CD4-positive, alpha-beta T cell treated with Interleukin-6 at 100 ng/mL for 8 hours (primary cell): ENCODE measurements around the gene ANKRD33B.
"Not testable (repeated sequence)": the region's sequence is repeated elsewhere in the genome, so short reads cannot be mapped to it uniquely, and the experiment has no call there.

ENCODE experiments used
- DNase-seq: peaks from one replicate; pipeline ENCODE4 v3.0.0-alpha.2; 2020; ENCODE audit warnings: mixed read lengths, low spot score

ANKRD33B gene

GRCh38 chr5:10637944-10638343 lies 74.1 kb downstream of the ANKRD33B start:
- DNase-seq = no peak

- DNase-seq = not testable (repeated sequence)
Observed at GRCh38 chr5:10638723-10639122, 74.9 kb downstream of the ANKRD33B start.

- no peak for DNase-seq
Observed at GRCh38 chr5:10639846-10640368, 76.0 kb downstream of the ANKRD33B start.

DNA sequence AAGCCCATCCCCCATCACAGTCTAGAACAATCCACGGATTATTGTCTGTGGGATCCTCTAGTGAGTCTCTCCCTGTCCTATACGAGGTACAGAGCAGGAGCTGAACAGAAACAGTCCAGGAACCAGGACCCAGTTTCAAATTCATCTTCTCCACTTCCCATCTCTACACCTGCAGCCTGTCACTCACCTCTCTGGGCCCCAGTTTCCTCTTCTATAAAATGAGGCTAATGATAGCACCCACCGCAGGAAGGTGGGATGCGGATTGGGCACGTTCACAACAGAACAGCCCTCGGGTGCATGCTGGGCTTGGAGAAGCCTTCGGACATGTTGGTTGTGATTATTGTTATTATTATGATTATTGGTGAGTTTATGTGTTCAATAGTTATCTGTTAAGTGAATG lies 78.5 kb downstream of the ANKRD33B start:
- no peak for DNase-seq

GRCh38 chr5:10644192-10644591 lies 80.3 kb downstream of the ANKRD33B start:
- no peak for DNase-seq

DNA sequence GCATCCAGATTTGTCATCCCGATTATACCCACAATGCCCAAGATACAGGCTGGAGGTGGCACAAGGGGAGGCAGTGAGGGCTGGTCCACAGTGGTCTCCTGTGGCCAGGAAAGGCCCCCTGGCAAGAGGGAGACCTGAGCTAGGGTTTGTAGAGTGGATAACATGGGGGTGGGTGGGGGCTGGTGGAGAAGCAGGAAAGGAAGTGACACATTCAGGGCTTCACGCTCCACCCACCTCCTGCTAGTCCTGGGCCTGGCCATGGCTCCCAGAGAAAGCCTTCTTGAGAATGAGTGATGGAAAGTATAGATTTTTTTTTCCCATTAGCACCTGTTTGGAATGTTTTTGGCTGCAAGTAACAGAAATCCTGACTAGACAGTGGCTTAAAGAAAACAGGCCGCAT lies 81.3 kb downstream of the ANKRD33B start:
- DNase-seq = no peak

DNA sequence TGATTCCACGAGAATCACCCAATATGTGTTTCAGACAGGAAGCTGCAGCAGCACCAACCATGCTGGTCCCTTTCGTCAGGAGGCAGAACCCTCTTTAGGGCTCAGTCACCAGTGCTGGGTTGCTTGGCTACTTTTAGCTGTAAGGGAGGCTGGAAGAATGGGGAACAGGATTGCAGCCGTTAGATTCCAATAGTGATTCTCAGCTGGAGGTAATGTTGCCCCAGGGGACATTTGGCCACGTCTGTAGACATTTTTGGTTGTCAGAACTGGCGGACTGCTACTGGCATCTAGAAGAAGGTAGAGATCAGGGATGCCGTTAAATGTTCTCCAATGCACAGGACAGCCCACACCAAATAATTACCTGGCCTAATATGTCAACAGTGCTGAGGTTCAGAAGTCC lies 81.8 kb downstream of the ANKRD33B start:
- DNase-seq = no peak

GRCh38 chr5:10647640-10648039 lies 83.8 kb downstream of the ANKRD33B start:
- DNase-seq = no peak

DNA sequence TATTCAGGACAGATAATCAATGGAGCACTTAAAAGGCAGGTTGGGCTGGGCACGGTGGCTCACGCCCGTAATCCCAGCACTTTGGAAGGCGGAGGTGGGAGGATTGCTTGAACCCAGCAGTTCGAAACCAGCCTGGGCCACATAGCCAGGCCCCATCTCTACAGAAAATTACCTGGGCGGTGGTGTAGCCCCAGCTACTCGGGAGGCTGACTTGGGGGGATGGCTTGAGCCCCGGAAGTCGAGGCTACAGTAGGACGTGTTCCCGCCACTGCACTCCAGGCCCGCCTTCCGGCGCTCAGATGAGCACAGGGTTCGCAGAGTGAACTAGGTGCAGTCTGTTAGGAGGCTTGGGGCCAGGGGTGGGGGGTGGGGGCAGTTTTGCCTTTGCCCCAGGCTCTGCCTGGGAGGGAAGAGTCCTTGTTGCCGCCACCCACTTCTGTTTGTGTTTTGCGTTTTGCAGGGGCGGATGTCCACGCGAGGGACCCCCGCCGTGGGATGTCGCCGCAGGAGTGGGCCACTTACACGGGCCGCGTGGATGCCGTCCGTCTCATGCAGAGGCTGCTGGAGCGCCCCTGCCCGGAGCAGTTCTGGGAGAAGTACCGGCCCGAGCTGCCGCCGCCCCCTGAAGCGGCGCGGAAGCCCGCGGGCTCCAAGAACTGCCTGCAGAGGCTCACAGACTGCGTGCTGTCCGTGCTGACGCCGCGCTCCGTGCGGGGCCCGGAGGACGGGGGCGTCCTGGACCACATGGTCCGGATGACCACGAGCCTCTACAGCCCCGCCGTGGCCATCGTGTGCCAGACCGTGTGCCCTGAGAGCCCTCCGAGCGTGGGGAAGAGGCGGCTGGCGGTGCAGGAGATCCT lies 85.2 kb downstream of the ANKRD33B start:
- no peak for DNase-seq

GRCh38 chr5:10649666-10650380 lies 86.0 kb downstream of the ANKRD33B start:
- no peak for DNase-seq

DNA sequence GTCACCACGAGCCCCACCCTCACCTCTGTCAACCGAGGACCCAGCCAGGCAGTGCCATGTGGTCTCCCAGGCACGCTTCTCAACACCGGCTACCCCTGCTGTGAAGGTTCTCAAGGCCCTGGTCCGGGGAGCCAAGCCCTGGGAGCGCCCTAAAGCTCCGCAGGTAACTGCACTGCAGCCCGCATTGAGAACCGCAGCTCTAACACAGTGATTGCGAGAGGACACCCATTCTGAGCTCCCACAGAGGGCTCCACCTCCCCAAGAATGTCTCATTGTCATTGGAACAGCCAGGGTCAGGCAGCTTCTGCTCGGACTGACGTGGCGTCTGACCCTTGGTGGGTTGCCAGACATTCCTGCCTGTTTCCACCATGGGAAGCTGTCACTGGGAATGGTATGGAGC lies 88.3 kb downstream of the ANKRD33B start:
- no peak for DNase-seq

DNA sequence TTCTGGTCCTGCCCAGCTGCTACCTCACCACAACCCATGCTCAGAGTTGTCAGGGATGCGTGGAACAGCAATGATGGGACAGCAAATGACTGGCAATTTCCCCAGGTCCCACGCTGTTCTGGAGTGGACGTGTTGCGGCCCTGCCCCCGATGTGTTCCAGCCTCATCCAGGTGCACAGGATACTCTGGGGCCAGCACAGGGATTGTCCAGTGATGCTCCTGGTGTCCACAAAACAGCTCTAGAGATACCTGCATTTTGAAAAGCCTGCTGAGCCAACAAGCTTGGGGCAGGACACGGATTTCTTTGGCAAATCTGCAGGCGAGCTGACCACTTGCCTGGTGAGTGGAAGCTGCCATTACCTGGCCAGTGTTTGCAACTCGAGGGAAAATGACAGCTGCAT lies 88.7 kb downstream of the ANKRD33B start:
- no peak for DNase-seq

- no peak for DNase-seq
Observed at GRCh38 chr5:10653043-10653442, 89.2 kb downstream of the ANKRD33B start.

DNA sequence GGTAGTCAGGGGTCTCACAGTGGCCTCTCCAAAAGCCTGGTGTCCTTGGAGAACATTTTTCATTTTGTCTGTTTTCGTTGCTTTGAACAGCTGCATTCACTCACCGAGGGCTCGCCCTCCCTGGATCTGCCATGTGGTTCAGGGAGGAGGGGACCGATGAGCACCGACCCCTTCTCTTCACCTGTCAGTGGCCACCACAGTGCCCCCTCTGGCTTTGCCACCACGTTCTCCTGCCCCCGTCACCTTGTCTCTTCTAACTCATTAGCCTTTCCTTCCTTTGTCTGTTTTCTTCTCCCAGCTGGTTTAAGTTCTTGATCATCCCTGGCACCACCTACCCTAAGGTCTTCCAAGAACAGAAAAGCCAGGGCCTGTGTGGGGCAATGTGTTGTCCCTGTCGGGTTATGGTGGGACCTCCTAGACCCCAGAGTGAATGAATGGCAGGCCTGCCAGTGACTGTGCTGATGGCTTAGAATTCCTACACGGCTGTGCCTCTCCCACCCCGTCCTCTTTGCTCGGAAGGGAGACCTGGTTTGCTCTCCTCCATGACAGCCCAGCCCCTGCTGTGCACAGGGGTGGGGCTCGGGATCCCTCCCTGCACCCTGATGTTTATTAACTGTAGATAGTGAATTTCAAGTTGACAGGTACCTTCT lies 90.0 kb downstream of the ANKRD33B start:
- no peak for DNase-seq

- DNase-seq = no peak
Observed at GRCh38 chr5:10654566-10654965, 90.7 kb downstream of the ANKRD33B start.

GRCh38 chr5:10655161-10655971 lies 91.5 kb downstream of the ANKRD33B start:
- DNase-seq = no peak

- DNase-seq = no peak
Observed at GRCh38 chr5:10655972-10656830, 92.3 kb downstream of the ANKRD33B start.

GRCh38 chr5:10658265-10658664 lies 94.4 kb downstream of the ANKRD33B start:
- DNase-seq = no peak

DNA sequence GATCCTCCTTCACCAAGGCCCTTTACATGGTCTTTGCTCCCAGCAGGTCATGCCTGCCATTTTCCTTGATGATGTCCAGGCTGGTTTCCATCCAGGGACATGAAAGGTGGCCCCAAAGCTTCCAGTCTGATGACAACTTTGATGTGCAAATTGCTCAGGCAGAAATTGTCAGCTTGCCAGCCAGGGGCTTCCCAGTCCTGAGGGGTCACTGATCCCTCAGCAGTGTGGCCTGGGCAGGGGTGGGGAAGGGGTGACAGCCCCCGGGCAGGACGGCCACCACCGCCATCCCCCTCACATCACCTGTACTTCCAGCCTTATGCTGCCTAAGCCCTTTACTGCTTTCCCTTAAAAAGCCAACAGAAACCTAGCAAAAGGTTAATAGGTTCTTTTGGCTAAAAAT lies 96.3 kb downstream of the ANKRD33B start:
- no peak for DNase-seq

GRCh38 chr5:10660720-10661387 lies 97.0 kb downstream of the ANKRD33B start:
- no peak for DNase-seq
